Fibroblast of lung (primary cell): ENCODE data around the gene TRAT1. TPM values are rescaled to one million over a fixed set of nuclear protein-coding genes. Genes with fewer than 3 reads are reported as not detected.

Source experiments
- DNase-seq, 2 donors: peaks; one replicate each; pipeline versions ENCODE4 v3.0.0 to v3.0.0-alpha.2; 2010; ENCODE audit warnings: low read depth in 2 of 2
- H2AFZ ChIP-seq: 2 replicates; pipeline ENCODE4 v1.5.1; 2012; ENCODE audit warnings: low read length, control low read depth, inconsistent platforms
- H3K27ac ChIP-seq: 2 replicates; pipeline ENCODE4 v1.5.1; 2011; ENCODE audit warnings: low read length, control low read depth; ENCODE audit not compliant: insufficient read depth
- H3K27me3 ChIP-seq: 2 replicates; pipeline ENCODE4 v1.5.1; 2011; ENCODE audit warnings: mild to moderate bottlenecking, low read length; ENCODE audit not compliant: control insufficient read depth, insufficient read depth
- H3K36me3 ChIP-seq: 2 replicates; pipeline ENCODE4 v1.5.1; 2011; ENCODE audit warnings: low read length; ENCODE audit not compliant: control insufficient read depth, insufficient read depth
- H3K4me1 ChIP-seq: 2 replicates; pipeline ENCODE4 v1.5.1; 2011; ENCODE audit warnings: low read length; ENCODE audit not compliant: control insufficient read depth, insufficient read depth; ENCODE audit errors: extremely low read depth
- H3K4me2 ChIP-seq: 2 replicates; pipeline ENCODE4 v1.5.1; 2011; ENCODE audit warnings: low read length, control low read depth; ENCODE audit not compliant: insufficient read depth; ENCODE audit errors: extremely low read depth
- H3K4me3 ChIP-seq, 4 experiments: fragments of 200-600 bp in 1 of 4; sonication (generic) in 1 of 4; replicated peaks in 1 of 4; 2 replicates each; pipeline ENCODE4 v1.5.1; 2011 to 2016; ENCODE audit warnings: low read length in 4 of 4, low read depth in 3 of 4, mild to moderate bottlenecking in 3 of 4, control low read depth in 2 of 4, inconsistent platforms in 1 of 4, mixed read lengths in 1 of 4; ENCODE audit not compliant: insufficient read depth in 1 of 4; ENCODE audit errors: control extremely low read depth in 1 of 4
- H3K79me2 ChIP-seq: 2 replicates; pipeline ENCODE4 v1.5.1; 2012; ENCODE audit warnings: mild to moderate bottlenecking, low read length, inconsistent platforms; ENCODE audit not compliant: control insufficient read depth, insufficient read depth
- H3K9ac ChIP-seq: 2 replicates; pipeline ENCODE4 v1.5.1; 2011; ENCODE audit warnings: mild to moderate bottlenecking, low read length, control low read depth; ENCODE audit not compliant: insufficient read depth
- H3K9me3 ChIP-seq: 2 replicates; pipeline ENCODE4 v1.5.1; 2012; ENCODE audit warnings: low read depth, low read length; ENCODE audit not compliant: control insufficient read depth, insufficient read depth
- H4K20me1 ChIP-seq: 2 replicates; pipeline ENCODE4 v1.5.1; 2011; ENCODE audit warnings: low read length; ENCODE audit not compliant: control insufficient read depth, insufficient read depth; ENCODE audit errors: extremely low read depth
- CTCF ChIP-seq, 2 donors: IDR thresholded peaks in 1 of 2; conservative IDR thresholded peaks in 1 of 2; 1 replicate in 1 of 2; 2 replicates in 1 of 2; pipeline ENCODE4 v1.5.1; 2011 to 2012; ENCODE audit warnings: low read length in 2 of 2, control low read depth in 1 of 2, inconsistent platforms in 1 of 2, low read depth in 1 of 2, mild to moderate bottlenecking in 1 of 2
- EZH2 ChIP-seq: IDR thresholded peaks from 2 replicates; pipeline ENCODE4 v1.5.1; 2012; ENCODE audit warnings: low read length, control low read depth, mild to moderate bottlenecking; ENCODE audit errors: missing control alignments
- polyA minus RNA-seq: library from RNA; depleted of rRNA, polyadenylated mRNA; stranded (reverse); fragments of >200 nt; gene quantifications from 2 replicates; pipeline ENCODE4 v1.2.3, GENCODE V29; 2011; ENCODE audit warnings: low replicate concordance
- polyA plus RNA-seq, 2 donors: library from polyadenylated mRNA; depleted of rRNA in 1 of 2; stranded (reverse) in 1 of 2; unstranded in 1 of 2; fragments of >200 nt; gene quantifications; 2 replicates each; pipeline ENCODE4 v1.2.1, GENCODE V29; 2011 to 2012; ENCODE audit warnings: missing spikeins in 1 of 2
- total RNA-seq: library from RNA; depleted of rRNA; stranded (reverse); fragments of >200 nt; gene quantifications from 2 replicates; pipeline ENCODE4 v1.2.1, GENCODE V29; 2014

The TRAT1 gene
- total RNA-seq (not detected in 2 replicates), polyA plus RNA-seq (not detected in 2 replicates), polyA minus RNA-seq (not detected in 2 replicates)
- not detected in 2 replicates for polyA plus RNA-seq (2012)

- Histone ChIP-seq H3K4me3 (no peak within 1 kb of the TSS), H3K9ac (no peak within 1 kb of the TSS), H3K4me2 (no peak within 1 kb of the TSS), H3K4me1 (no peaks in the 10 kb centered on the region), H3K9me3 (no peaks in the 10 kb centered on the region), H3K79me2 (no peaks in the 10 kb centered on the region), H2AFZ (no peak within 1 kb of the TSS), H3K27me3 (no peaks in the 10 kb centered on the region), H3K36me3 (no peaks in the 10 kb centered on the region), H3K27ac (no peak within 1 kb of the TSS), H4K20me1 (no peaks in the 10 kb centered on the region)
- no peak for DNase-seq
- TF ChIP-seq CTCF (conservative IDR thresholded peaks at IDR 0.05 in 1 of 2, IDR thresholded peaks at IDR 0.05 in 1 of 2; ENCODE audit: low read depth in 1 of 2, low read length in 2 of 2) (no peak), EZH2 (no peak)
Observed at GRCh38 chr3:108822123-108822897, at the start of gene TRAT1. TRAT1 (plus strand) TSS chr3:108822786; CDS start chr3:108822928, 142 bp downstream.

- H2AFZ ChIP-seq = no peak overlapping the region
- no peaks in the 10 kb centered on the region for H3K36me3 ChIP-seq
- H3K4me1 ChIP-seq = no peaks in the 10 kb centered on the region
- H3K9me3 ChIP-seq = no peaks in the 10 kb centered on the region
- no peak overlapping the region for H3K4me2 ChIP-seq
- H3K79me2 ChIP-seq = no peaks in the 10 kb centered on the region
- no peak for DNase-seq
- no peaks in the 10 kb centered on the region for H3K27me3 ChIP-seq
- H3K4me3 ChIP-seq = no peak overlapping the region
- no peaks in the 10 kb centered on the region for H4K20me1 ChIP-seq
- TF ChIP-seq EZH2 (no peak), CTCF (conservative IDR thresholded peaks at IDR 0.05 in 1 of 2, IDR thresholded peaks at IDR 0.05 in 1 of 2; ENCODE audit: low read depth in 1 of 2, low read length in 2 of 2) (no peak)
- no peak overlapping the region for H3K9ac ChIP-seq
- no peak overlapping the region for H3K27ac ChIP-seq
Observed at GRCh38 chr3:108775649-108776048, 46.9 kb upstream of the TRAT1 start.

- H3K36me3 ChIP-seq = no peaks in the 10 kb centered on the region
- H3K79me2 ChIP-seq = no peaks in the 10 kb centered on the region
- TF ChIP-seq CTCF (conservative IDR thresholded peaks at IDR 0.05 in 1 of 2, IDR thresholded peaks at IDR 0.05 in 1 of 2; ENCODE audit: low read depth in 1 of 2, low read length in 2 of 2) = no peak
- no peak for TF ChIP-seq EZH2
- H3K9me3 ChIP-seq = no peaks in the 10 kb centered on the region
- no peak overlapping the region for H3K4me2 ChIP-seq
- H4K20me1 ChIP-seq = no peaks in the 10 kb centered on the region
- no peak overlapping the region for H3K27ac ChIP-seq
- H3K4me1 ChIP-seq = no peaks in the 10 kb centered on the region
- no peak overlapping the region for H3K9ac ChIP-seq
- no peak for DNase-seq
- H3K27me3 ChIP-seq = no peaks in the 10 kb centered on the region
- H2AFZ ChIP-seq = no peak overlapping the region
- no peak overlapping the region for H3K4me3 ChIP-seq
Observed at GRCh38 chr3:108779496-108779895, 43.1 kb upstream of the TRAT1 start.
